H9 (cell line): Measurements from ENCODE around the gene IDUA. TPM values are rescaled to one million over a fixed set of nuclear protein-coding genes. Genes with fewer than 3 reads are reported as not detected.

Source experiments
- total RNA-seq: library from RNA; stranded (reverse); gene quantifications from 2 replicates; pipeline ENCODE4 v1.2.1, GENCODE V29; 2021

The IDUA gene
- total RNA-seq, 1 experiment from 2014 or later = 14.5 TPM

Other genes with a start within 250 kb of the IDUA start
- gene CPLX1, start 160.9 kb upstream of the IDUA start, total RNA-seq = 0.48 and 0.90 TPM in 2 replicates
- 80.7 and 82.5 TPM in 2 replicates for gene GAK, start 54.7 kb upstream of the IDUA start, total RNA-seq
- 6.4 and 6.8 TPM in 2 replicates for gene TMEM175, start 54.6 kb upstream of the IDUA start, total RNA-seq
- gene DGKQ, start 13.5 kb upstream of the IDUA start, total RNA-seq = 11.4 and 12.4 TPM in 2 replicates
- 0.09 and 0.13 TPM in 2 replicates for gene SLC26A1, start 6.4 kb downstream of the IDUA start, total RNA-seq
- 25.8 and 26.1 TPM in 2 replicates for gene FGFRL1, start 24.6 kb downstream of the IDUA start, total RNA-seq
- 3.0 and 3.3 TPM in 2 replicates for gene RNF212, start 126.5 kb downstream of the IDUA start, total RNA-seq
- gene SPON2, start 185.5 kb downstream of the IDUA start, total RNA-seq = 1.7 and 2.3 TPM in 2 replicates